Stimulated activated CD4-positive, alpha-beta T cell treated with anti-CD3 and anti-CD28 coated beads, Interleukin-2, amount 100 ng/mL, for 24 hours (primary cell): ENCODE measurements around the gene NDUFS3.
A peak's percentile ranks its signal among the peaks of the same experiment; 100 is the strongest.
"Not testable (repeated sequence)": the region's sequence is repeated elsewhere in the genome, so short reads cannot be mapped to it uniquely, and the experiment has no call there.

Experiments used
- DNase-seq, 2 donors: peaks; one replicate each; pipeline ENCODE4 v3.0.0-alpha.2; 2020

NDUFS3 gene

GRCh38 chr11:47562393-47562792, 16.5 kb upstream of the NDUFS3 start:
- not testable (repeated sequence) for DNase-seq

DNA sequence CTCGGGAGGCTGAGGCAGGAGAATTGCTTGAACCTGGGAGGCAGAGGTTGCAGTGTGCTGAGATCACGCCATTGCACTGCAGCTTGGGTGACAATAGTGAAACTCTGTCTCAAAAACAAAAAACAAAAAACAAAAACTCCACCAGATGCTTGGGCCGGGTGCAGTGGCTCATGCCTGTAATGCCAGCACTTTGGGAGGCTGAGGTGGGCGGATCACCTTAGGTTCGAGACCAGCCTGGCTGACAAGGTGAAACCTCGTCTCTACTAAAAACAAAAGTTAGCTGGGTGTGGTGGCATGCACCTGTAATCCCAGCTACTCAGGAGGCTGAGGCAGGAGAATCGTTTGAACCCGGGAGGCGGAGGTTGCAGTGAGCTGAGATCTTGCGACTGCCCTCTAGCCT, 14.5 kb upstream of the NDUFS3 start:
- DNase-seq: not testable (repeated sequence)

- peak in 1 of 2 donors; percentile 24 for DNase-seq
These were observed 13.9 kb upstream of the NDUFS3 start for GRCh38 chr11:47564933-47565339.

- peak; percentile 73 to 77 for DNase-seq
These were observed 13.3 kb upstream of the NDUFS3 start, which contains the start of gene PTPMT1 for GRCh38 chr11:47565340-47566148. PTPMT1 (plus strand) TSS chr11:47565599; CDS start chr11:47565623, 24 bp downstream.

DNA sequence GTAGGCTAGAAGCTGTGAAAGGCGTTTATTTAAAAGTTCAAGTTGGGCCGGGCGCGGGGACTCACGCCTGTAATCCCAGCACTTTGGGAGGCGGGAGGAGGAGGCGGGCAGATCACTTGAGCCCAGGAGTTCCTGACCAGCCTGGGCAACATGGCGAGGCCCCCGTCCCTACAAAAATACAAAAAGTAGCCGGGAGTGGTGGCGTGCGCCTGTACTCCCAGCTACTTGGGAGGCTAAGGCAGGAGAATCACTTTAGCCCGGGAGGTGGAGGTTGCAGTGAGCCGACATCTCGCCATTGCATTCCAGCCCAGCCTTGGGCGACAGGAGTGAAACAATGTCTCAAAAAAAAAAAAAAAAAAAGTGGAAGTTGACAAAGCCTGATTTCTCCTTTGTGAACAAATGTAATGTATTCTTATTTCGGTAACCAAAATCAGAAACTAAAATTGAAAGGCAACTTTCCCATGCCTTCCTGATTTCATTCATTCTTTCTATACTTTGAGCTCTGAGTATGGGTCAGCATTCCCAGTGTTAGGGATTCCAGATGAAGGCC, 12.7 kb upstream of the NDUFS3 start:
- peak in 1 of 2 donors; percentile 28 for DNase-seq

DNA sequence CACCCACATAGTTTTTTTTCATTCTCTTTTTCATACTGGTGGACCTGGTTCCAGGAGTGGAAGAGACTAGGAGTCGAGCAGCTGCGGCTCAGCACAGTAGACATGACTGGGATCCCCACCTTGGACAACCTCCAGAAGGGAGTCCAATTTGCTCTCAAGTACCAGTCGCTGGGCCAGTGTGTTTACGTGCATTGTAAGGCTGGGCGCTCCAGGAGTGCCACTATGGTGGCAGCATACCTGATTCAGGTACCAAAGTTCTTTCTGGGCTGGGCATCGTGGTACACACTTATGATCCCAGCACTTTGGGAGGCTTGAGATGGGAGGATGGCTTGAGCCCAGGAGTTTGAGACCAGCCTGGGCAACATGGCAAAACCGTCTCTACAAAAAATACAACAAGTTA, 9.2 kb upstream of the NDUFS3 start:
- no peak for DNase-seq

DNA sequence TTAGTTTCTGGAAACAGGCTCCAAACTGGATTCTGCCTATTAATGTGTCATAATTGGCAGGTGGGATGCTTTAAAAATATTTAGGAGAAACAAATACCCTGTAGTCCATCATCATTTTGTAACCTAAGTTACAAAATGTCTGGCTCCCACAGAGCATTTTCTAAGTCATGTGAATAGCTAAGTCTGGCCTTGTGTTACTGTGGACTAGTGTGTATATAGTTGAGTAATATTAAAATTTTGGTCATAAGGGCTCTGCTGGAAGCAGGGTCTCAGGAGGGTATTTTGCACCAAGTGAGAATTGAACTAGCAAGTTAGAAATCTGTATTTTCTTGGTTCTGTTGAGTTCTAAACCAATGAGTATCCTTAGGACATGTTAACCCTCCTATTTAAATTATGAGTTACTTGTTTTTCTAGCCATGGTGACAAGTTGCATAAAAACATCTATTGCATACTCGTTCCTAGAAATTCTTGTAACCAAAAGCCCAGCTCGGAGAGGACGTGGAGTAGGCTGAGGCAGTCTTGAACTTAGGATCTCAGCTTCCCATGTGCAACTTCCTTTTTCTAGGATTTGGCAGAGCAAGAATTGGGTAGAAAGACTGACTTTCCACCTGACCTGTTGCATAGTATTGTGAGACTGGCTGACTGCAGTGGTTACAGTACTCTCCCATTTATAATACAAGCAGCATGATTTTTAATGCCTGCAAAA, 8.1 kb upstream of the NDUFS3 start:
- no peak for DNase-seq

DNA sequence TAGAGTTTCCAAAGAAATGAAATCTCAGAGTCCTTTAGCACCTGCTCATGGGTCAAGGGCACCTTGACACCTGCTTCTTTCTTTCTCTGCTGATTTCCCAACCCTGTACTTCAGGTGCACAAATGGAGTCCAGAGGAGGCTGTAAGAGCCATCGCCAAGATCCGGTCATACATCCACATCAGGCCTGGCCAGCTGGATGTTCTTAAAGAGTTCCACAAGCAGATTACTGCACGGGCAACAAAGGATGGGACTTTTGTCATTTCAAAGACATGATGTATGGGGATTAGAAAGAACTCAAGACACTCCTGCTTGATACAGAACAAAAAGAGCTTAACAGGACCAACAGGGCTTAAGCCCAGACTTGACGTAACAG, 7.5 kb upstream of the NDUFS3 start:
- DNase-seq: no peak

GRCh38 chr11:47571895-47572294, 7.0 kb upstream of the NDUFS3 start:
- no peak for DNase-seq

- no peak for DNase-seq
These were observed 6.1 kb upstream of the NDUFS3 start for GRCh38 chr11:47572715-47573255.

- DNase-seq: no peak
These were observed 5.6 kb upstream of the NDUFS3 start for GRCh38 chr11:47573321-47573720.

DNA sequence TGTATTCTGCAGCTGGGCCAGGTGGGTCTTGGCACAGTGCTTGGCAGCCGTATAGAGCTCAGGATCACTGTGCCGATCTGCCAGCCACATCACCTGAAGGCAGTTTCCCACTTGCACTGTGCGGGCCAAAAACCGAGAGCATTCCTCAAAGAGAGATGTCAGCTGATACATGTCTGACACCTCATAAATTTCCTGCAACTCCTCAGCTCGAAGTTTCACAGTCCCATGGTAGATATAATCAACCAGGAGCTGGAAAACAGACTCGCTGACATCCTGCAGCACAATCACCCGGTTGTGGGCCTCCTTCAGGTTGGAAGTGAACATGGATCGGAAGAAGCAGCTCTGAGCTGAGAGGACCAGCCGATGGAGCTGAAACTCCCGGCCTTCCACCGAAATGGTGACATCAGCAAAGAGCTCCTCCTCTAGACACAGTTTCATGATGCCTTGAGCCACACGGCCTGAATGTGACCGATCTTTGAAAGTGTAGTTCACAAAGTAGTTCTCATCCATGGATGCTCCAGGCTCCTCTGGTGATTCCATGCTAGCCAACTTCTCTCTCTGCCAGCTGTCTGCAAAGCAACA, 1.3 kb upstream of the NDUFS3 start:
- no peak for DNase-seq

- no peak for DNase-seq
These were observed 5.0 kb downstream of the NDUFS3 start for GRCh38 chr11:47583844-47584243.

- DNase-seq: no peak
These were observed 7.4 kb downstream of the NDUFS3 start, which contains the start of gene FAM180B for GRCh38 chr11:47586098-47586855. FAM180B (plus strand) TSS chr11:47586678; CDS start chr11:47586769, 91 bp downstream.

- DNase-seq: no peak
These were observed 8.3 kb downstream of the NDUFS3 start for GRCh38 chr11:47587039-47587716.

DNA sequence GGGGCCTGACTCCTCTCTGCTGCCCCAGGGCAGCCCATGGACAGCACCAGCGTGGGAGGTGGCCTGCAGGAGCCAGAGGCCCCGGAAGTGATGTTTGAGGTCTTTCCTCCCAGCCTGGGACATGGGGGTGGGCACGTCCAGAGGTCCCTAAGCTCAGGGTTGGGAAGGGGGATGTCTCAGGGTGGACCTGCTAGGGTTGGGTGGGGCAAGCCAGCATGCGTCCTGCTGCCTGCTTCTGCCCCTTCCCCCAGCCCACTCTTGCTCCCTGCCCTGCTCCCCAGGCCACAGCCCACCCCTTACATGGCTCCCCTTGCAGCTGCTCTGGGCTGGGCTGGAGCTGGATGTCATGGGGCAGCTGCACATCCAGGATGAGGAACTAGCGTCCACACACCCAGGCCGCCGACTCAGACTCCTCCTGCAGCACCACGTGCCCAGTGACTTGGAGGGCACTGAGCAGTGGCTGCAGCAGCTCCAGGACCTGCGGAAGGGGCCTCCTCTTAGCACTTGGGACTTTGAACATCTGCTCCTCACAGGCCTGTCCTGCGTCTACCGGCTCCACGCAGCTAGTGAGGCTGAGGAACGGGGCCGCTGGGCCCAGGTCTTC, 9.0 kb downstream of the NDUFS3 start:
- DNase-seq: no peak

GRCh38 chr11:47589118-47589517, 10.2 kb downstream of the NDUFS3 start:
- no peak for DNase-seq

GRCh38 chr11:47589584-47589976, 10.7 kb downstream of the NDUFS3 start:
- no peak for DNase-seq

DNA sequence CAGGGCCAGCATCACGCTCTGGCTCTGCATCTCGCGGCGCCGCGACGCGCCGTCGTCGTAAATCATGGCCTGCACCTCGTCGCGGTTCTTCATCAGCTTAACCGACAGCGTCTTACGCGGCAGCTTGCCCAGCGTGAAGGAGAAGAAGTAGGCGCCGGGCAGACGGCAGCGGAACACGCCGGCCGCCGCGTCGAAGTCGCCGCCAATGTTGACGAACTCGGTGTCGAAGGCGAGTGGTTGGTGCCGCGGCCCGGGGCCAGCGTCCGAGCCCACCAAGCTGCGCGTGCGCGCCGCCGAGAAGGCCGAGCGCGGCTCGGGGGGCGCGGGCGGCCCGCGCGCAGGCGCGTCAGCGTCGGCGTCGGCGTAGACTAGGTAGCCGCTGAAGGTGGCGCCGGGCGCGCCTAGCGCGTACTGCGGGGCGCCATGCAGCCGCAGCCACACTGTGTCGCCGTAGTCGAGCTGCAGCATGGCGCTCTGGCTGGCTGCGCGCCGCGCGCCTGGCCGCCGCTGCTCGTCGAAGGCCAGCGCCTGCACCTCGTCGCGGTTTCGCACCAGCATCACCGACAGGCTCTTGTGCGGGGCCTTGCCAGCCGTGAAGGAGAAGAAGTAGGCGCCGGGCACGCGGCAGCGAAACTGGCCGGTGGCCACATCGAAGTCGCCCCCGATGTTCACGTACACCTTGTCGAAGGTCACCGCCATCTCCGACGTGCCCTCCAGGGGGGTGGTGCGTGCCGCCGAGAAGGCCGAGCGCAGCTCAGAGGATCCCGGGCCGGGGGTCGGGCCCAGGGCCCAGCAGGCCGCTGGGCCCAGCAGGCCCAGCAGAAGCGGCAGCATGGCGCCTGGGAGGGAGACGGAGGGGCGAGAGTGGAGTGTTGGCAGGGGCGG, 11.3 kb downstream of the NDUFS3 start:
- no peak for DNase-seq

GRCh38 chr11:47591764-47592163, 12.9 kb downstream of the NDUFS3 start:
- no peak for DNase-seq
